ENCODE measurements around the gene COX6B2.

The COX6B2 gene

DNA sequence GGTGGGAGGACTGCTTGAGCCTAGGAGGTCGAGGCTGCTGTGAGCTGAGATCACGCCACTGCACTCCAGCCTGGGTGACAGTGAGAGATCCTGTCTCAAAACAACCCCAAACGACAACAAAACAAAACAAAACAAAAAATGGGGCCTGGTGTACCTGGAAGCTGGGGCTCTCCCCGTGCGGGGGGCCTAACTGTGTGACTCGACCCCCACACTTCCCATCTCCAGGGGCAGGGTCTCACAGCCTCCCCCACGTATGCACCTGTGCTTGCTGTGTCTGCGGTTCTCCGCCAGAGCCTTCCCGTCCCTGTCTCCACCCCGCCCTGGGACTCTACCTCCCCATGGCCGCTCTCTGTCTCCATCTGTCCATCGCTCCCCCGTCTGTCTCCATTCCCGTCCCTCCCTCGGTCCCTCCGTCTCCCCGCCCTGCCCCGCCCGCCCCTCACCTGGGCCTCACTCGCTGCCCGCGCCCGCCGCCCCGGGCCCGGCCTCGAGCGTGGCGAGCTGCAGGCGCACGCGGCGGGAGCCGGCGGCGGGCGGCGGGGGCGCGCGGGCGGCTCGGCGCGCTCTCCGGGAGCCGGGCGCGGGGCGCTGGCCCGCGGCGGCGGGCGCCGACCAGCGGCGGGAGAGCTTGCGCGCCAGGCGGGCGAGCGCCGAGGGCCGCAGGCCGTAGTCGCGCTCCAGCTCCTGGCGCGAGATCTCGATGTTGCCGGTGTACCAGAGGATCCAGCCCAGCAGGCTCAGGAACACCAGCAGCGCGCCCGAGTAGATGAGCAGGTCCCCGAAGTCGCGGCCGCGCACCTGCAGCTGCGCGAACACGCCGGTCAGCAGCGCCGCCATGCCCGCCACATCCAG, 29.0 kb upstream of the COX6B2 start:
- DNase-seq, result peak; percentile 24

DNA sequence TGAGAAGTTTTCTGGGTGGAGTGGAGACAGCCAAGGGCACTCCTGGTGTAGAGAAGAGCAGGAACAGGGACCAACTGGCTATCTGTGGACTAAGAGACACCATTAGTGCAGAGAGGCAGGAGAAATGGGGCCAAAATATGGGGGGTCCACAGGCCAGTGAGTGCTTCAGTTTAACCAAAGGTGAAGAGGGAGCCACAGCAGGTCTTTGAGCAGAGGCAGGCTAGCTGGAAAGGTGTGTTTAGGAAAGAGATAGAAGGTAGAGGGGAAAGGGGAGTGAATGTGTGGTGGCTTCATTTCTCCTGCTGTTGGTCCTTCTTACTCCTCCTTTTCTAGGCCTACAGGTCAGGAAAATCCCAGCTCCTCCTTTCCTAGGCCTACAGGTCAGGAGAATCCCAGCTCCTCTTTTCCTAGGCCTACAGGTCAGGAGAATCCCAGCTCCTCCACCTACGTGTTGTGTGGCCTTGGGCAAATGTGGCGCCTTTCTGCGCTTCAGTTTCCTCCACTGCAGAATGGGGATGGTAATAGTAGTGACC, 28.1 kb upstream of the COX6B2 start:
- no peak for DNase-seq

DNA sequence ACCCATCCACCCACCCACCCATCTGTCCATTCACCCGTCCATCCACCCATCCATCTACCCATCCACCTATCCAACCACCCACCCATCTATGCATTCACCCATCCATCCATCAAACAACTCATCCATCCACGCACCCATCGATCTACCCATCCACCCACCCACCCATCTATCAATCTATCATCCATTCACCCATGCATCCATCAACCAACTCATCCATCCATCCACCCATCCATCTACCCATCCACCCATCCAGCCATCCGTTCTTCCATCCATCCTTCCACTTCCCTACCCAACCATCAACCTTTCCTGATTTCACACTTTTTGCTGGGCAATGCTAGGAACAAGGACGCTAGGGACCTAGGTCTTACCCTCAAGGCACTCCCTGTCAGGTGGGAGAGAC, 27.5 kb upstream of the COX6B2 start:
- no peak for DNase-seq

DNA sequence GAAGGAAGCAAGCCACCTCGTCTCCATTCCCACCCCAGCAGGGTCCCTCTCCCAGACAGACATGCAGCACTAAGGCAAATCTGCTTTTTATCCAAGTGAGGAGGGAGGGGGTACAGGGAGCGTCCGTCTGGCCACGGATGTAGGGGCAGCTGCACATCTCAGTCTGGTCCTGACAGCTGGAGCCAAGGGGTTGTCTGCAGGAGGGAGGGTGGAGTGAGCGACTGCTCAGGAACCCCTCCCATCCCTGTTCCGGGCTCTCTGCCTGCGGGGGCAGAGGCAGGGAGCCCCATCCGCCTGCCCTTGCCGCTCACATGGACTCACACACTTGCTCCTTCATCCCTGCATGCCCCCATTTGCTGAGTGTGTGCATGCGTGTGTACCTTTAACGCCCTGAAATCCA, 24.7 kb upstream of the COX6B2 start:
- DNase-seq, result no peak

DNA sequence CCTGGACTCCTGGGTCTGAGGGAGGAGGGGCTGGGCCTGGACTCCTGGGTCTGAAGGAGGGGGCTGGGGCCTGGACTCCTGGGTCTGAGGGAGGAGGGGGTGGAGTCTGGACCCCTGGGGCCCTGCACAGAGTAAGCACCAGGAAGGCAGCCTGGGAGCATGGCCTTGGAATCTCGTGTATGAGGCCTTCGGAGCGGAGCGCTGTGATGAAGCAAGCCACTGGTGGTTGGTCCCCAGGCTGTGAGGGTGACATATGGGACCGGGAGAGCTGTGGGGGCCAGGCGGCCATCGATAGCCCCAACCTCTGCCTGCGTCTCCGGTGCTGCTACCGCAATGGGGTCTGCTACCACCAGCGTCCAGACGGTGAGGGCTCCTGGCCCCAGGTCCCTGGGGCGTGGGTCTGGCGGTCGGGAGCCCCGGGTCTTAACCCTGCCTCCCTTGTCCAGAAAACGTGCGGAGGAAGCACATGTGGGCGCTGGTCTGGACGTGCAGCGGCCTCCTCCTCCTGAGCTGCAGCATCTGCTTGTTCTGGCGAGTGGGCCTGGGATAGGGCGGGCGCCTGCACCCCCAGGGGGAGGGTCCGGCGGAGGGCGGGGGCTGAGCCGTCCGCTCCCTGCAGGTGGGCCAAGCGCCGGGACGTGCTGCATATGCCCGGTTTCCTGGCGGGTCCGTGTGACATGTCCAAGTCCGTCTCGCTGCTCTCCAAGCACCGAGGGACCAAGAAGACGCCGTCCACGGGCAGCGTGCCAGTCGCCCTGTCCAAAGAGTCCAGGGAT, 23.0 kb upstream of the COX6B2 start:
- DNase-seq, result no peak

DNA sequence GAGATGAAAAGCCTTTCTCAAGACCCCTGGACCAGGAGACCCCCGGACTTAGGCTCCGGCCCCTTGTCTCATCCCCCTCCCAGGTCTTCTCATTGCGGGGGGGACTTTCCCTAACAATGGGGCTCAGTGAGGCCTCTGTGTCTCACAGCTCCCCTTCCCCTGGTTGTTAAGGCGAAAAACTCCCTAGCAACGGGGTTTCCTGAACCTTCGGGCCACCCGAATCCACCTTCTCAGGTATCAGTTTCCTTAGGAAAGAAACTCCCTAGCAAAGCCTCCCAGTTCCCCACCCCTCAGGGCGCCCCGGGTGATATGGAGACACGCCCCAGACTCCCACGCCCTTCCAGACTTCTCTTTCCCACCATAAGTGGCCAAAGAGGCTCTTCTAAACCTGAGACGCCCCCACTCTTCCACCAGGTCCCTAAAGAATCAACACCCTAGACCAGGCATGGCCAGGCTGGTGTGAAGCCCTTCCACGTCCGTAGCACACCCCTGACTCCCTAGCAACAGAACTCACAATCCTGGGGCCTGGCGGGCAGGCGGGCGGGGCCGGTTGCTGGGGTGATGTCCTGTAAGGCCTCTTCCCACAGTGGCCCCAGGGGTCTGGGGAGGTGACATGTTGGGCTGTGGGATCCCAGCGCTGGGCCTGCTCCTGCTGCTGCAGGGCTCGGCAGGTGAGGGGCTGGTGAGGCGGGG, 21.9 kb upstream of the COX6B2 start, which contains the start of gene TMEM190:
Gene TMEM190, plus strand, starts transcription at position 586 of the 693 bp plus-strand sequence. Its CDS starts 28 bp downstream, at position 614.
- DNase-seq, result no peak

DNA sequence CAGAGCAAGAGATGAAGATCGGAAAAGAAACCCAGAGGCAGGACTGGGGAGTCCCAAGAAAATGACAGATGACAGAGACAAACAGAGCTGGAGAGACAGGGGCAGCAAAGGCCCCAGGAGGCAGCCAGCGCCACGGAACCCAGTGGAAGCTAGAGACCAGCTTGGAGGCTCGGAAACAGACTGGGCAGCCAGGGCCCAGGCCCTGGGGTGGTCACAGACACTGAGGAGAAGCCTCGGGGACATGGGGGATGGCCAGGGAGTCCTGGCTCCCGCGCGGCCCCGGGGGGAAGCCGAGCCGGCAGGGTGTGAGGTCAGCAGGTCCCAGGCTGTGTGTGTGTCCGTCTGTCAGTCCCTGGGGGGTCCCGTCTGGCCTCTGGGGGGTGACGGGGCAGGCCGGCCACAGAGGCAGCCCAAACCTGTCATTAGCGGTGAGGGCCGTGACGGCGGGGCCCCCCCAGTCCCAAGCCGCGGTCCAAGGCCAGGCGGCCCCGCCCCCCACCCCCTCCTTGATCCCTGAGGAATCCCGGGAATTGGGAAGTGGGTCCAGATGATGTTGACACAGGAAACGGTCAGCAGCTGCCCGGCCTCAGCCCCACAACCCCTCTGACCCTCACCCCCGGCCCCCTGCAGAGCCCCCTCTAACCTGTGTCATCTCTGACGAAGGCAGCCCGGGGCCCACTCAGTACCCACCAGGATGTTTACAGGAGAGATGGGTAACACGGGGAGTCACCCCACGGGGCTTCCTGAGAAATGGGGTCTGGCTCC, 19.7 kb upstream of the COX6B2 start:
- no peak for DNase-seq

DNA sequence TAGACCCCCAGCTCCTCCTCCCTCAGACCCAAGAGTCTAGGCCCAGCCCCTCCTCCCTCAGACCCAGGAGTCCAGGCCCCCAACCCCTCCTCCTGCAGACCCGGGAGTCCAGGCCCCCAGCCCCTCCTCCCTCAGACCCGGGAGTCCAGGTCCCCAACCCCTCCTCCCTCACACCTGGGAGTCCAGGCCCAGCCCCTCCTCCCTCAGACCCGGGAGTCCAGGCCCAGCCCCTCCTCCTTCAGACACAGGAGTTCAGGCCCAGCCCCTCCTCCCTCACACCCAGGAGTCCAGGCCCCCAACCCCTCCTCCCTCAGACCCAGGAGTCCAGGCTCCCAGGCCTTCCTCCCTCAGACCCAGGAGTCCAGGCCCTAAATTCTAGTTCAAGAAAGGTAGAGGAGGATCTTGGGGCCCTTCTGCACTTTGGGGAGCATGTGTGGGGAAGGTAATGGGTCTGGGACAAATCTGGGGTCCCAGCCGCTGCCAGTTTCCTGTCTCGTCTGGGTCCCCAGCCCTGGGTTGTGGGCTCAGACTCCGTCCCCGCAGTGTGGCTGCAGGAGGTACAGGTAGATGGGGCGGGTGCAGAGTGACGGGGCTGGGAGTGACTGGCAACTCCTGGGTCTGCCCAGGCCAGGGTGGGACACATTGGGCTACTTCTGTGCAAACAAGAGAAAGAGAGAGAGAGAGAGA, 18.9 kb upstream of the COX6B2 start:
- DNase-seq, result no peak

DNA sequence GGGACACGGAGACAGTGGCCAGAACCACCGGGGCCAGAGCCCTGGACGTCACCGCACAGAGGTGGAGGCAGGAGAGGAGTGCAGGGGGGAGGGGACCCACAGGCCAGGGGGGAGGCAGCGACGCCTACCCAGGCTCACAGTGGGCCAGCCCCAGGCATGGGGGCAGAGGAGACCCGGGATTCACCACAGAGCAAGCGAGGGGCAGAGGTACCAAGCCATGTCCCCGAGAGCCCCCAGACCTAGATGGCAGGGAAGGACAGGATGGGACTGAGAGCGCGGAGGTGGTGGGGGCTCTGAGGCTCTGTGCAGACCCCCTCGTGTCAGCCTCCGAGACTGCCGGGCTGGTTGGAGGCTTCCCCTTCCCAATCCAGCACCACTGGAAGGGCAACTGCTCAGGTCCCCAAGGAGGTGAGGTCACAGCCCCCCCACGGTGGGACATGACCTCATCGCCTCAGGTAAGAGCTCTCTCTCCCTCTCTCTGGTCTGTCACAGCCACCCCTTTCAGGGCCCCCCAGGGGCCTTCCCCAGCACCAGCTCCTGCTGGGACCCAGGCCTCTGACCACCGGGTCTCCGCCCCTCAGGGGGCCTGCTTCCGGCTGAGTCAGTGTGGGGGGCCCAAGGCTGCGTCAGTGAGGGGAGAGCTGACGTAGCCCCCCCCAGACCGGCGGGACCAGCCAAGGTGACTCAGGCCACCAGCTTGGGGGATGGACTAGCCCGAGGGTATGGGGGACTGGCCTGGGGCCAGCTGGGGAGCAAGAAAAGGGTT, 18.0 kb upstream of the COX6B2 start:
- no peak for DNase-seq

DNA sequence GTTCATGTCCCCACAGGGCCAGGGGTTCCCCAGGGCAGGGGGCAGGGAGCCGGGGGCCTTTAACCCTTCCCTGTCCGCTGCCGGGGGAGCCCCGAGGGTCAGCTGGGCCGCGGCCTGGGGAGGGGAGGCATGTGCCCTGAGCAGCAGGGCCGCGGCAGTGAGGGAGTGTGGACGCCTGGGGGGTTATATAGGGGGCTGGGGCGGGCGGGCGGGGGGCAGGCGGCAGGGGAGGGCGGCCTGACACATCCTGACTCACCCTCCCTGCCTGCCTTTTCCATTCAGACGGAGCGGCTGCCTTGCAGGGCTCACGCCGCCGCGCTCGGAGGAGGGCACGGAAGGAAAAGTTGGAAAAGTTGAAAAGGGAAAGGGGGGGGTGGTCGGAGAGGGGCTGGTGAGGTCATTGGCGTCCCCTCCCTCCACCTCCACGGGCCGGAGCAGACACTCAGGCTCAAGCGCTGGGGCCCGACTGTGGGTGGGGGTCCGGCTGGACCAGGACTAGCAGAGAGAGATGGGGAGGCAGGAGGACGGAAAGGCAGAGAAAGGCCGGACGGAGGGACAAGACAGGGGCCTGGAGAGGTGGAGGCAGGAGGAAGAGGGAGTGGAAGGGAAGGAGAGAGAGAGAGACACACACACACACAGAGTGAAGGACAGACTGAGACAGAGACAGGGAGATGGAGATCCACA, 15.9 kb upstream of the COX6B2 start, which contains the start of gene IL11:
Gene IL11, minus strand, starts transcription at position 159 of the 684 bp plus-strand sequence. Its CDS starts 153 bp downstream, at position 6.
- no peak for DNase-seq

DNA sequence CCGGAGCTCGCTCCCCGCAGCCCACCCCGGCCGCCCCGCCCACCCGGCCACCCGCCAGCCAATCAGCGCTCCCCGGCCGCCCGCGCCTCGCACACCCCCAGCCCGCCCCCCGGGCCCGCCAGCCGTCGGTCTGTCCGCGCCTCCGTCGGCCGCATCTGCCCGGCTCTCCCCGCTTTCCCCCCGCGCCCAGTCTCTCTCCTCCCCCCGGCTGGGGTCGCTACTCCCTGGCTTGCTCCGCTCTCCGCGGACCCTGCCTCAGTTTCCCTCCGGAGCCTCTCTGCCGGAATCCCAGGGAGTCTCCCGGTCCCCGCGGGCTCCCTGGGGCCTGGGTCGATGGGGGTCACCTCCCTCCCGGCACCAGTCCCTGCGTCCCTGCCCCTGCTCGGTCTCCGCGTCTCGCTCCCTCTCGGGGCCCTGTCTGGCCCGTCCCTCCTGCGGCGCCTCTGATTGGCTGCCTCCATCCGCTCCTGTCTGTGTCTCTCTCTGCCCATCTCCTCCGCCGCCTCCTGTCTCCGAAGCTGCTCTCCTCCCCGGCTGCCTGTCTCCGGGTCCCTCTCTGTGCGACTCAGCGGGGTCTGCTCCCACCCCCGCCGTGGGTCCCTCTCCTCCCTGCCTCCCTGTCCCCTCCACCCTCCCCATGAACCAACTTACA, 15.3 kb upstream of the COX6B2 start:
- no peak for DNase-seq

DNA sequence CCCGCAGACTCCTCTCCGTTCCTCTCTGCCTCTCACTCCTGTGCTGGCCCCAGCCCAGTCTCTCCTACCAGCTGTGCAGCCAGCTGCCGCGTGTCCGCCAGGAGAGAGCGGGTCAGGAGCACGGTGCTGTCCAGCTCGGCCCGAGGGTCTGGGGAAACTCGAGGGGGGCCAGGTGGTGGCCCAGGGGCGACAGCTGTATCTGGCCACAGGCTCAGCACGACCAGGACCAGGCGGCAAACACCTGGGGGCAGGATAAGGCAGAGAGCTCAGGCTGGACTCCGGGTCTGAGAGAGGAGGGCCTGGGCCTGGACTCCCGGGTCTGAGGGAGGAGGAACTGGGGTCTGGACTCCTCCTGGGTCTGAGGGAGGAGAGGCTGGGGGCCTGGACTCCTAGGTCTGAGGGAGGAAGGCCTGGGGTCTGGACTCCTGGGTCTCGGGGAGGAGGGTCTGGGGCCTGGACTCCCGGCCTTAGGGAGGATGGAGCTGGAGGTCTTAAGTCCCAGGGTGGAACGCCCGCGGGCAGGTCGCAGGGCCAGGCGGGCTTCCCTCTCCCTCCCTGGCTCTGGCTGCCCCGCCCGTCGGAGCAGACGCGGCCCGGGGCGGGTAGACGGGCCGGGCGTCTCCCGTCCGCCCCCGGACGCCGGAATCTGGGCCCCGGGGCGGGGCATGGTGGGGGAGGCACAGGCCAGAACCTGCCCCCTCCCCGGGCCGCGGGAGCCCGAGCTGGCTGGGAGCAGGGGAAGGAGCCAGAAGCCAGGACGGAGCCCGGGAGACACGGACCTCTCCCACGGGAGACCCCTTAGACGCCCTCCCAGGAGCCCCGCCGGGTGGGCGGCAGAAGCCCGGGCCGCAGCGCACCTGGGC, 14.4 kb upstream of the COX6B2 start:
- no peak for DNase-seq

DNA sequence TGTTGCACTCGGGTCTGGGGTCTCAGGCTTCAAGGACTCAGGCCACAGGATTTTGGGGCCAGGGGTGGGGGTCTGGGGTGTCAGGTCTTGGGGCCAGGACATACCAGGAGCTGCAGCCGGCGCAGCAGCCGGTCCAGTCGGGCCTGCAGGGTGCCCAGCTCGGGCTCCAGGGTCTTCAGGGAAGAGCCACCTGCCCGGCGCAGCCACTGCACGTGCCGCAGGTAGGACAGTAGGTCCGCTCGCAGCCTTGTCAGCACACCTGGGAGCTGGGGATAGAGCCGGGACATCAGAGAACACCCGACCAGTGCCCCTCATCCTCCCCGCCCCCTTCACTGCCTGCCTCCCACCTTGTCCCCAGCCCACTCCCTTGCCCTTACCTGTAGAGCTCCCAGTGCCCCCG, 13.6 kb upstream of the COX6B2 start:
- no peak for DNase-seq

DNA sequence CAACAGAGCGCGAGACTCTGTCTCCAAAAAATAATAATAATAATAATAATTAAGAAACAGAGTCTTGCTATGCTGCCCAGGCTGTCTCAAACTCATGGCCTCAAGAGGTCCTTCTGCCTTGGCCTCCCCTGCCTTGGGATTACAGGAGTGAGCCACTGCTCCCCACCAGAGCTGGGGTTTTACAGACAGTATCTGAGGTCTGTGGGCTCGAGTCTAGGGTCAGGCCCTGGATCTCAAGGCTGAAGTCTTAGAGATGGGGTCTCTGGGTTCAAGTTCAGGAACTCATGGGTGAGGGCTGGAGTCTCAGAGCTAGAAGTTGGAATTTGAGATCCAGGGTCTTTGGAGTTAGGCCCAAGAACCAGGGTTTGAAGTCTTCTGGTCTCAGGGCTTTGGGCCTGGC, 12.3 kb upstream of the COX6B2 start:
- no peak for DNase-seq

DNA sequence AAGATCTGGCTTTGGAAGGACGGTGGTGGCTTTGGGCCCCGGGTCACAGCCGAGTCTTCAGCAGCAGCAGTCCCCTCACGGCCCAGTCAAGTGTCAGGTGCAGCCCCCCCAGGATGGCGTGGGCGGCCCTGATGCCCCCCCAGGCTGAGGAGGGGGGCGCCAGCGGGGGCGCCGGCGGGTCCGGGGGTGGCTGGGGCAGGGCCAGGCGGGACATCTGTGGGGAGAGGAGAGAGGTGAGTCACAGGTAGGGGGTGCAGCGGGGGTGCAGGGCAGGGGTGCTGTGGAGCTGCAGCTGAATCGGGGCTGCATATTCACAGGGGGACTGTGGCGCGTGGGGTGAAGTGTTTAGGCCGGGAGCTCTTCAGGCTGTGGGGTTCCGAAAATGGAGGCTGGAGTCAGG, 11.4 kb upstream of the COX6B2 start:
- DNase-seq, result no peak

DNA sequence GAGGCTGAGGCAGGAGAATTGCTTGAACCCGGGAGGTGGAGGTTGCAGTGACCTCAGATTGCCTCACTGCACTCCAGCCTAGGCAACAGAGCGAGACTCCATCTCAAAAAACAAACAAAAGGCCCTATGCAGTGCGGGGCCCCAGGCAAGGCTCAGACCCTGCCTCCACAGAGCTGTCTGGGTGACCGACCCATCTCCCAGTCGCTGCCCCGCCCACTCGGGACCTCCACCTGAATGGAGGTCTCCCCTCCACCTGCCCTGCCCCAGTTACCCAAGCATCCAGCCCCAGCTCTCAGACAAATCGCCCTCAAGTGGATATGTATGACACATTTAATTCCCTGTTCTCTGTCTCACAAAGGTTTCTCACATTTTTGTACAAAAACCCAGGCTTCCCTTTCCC, 10.7 kb upstream of the COX6B2 start:
- no peak for DNase-seq

DNA sequence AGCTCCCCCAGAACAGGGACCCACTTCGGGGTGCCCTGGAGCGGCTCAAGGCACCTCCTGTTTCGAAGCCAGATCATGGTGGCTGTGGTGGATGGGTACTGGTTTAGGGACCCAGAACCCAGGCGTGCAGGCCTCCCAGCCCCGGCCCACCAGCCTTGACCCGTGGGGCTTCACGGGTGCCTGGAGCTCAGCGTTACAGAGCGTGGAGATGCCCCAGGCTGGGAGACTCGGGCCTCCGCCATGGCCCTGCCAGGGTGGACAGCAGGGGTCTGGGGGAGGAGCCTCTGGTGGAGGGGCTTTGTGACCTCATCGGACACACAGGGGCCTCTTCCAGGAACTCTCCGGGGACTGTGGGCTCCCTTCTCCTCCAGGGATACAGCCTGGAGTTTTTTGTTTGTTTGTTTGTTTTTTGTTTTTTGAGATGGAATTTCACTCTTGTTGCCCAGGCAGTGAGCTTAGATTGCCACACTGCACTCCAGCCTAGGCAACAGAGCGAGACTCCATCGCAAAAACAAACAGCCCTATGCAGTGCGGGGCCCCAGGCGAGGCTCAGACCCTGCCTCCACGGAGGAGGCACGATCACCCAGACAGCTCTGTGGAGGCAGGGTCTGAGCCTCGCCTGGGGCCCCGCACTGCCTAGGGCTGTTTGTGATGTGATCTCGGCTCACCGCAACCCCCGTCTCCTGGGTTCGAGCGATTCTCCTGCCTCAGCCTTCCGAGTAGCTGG, 8.6 kb upstream of the COX6B2 start, which contains the start of gene GARIN5B:
Gene GARIN5B, minus strand, starts transcription at position 271 of the 727 bp plus-strand sequence. Its CDS starts 194 bp downstream, at position 77.
- DNase-seq, result no peak
